Fibroblast of upper back skin (primary cell): ENCODE results near the gene ABCG2.

Source experiments
- DNase-seq: peaks from one replicate; pipeline ENCODE4 v3.0.0-alpha.2; 2013

ABCG2 gene

GRCh38 chr4:88158489-88159228, at the start of gene ABCG2:
ABCG2 (minus strand) TSS chr4:88158639; CDS start chr4:88139995, 18,644 bp downstream.
- DNase-seq: no peak

GRCh38 chr4:88208156-88208555, 49.7 kb upstream of the ABCG2 start:
- DNase-seq: no peak

- DNase-seq: no peak
Observed at GRCh38 chr4:88207171-88207570, 48.7 kb upstream of the ABCG2 start.

- no peak for DNase-seq
Observed at GRCh38 chr4:88204882-88205281, 46.4 kb upstream of the ABCG2 start.

- no peak for DNase-seq
Observed at GRCh38 chr4:88202443-88202842, 44.0 kb upstream of the ABCG2 start.

- no peak for DNase-seq
Observed at GRCh38 chr4:88200186-88200585, 41.7 kb upstream of the ABCG2 start.

GRCh38 chr4:88196523-88197185, 38.2 kb upstream of the ABCG2 start:
- DNase-seq: no peak

- no peak for DNase-seq
Observed at GRCh38 chr4:88196013-88196365, 37.5 kb upstream of the ABCG2 start.

GRCh38 chr4:88195328-88196012, 37.0 kb upstream of the ABCG2 start:
- no peak for DNase-seq

- DNase-seq: no peak
Observed at GRCh38 chr4:88191404-88191803, 33.0 kb upstream of the ABCG2 start.

- DNase-seq: no peak
Observed at GRCh38 chr4:88189881-88190585, 31.6 kb upstream of the ABCG2 start.

- DNase-seq: no peak
Observed at GRCh38 chr4:88189418-88189738, 30.9 kb upstream of the ABCG2 start.

GRCh38 chr4:88188738-88189417, 30.4 kb upstream of the ABCG2 start:
- DNase-seq: no peak

- no peak for DNase-seq
Observed at GRCh38 chr4:88187766-88188165, 29.3 kb upstream of the ABCG2 start.

GRCh38 chr4:88185906-88186305, 27.5 kb upstream of the ABCG2 start:
- peak; percentile 30 for DNase-seq

GRCh38 chr4:88179261-88179660, 20.8 kb upstream of the ABCG2 start:
- DNase-seq: no peak

- DNase-seq: no peak
Observed at GRCh38 chr4:88178626-88179231, 20.3 kb upstream of the ABCG2 start.

- DNase-seq: peak; percentile 68
Observed at GRCh38 chr4:88177983-88178625, 19.7 kb upstream of the ABCG2 start.

GRCh38 chr4:88172987-88173386, 14.5 kb upstream of the ABCG2 start:
- no peak for DNase-seq

- no peak for DNase-seq
Observed at GRCh38 chr4:88171206-88171605, 12.8 kb upstream of the ABCG2 start.

GRCh38 chr4:88169298-88169697, 10.9 kb upstream of the ABCG2 start:
- no peak for DNase-seq

- DNase-seq: no peak
Observed at GRCh38 chr4:88166608-88167007, 8.2 kb upstream of the ABCG2 start.
